Natural killer cell (primary cell): ENCODE measurements around the gene BRPF3. TPM values are rescaled to one million over a fixed set of nuclear protein-coding genes. Genes with fewer than 3 reads are reported as not detected.

Source experiments
- ATAC-seq, 3 donors: fragments of 150-1000 bp in 2 of 3; fragments of 200-7000 bp in 1 of 3; cut with Tn5 transposase; 1 replicate in 1 of 3; 2 replicates in 2 of 3; pipeline ENCODE4 v1.10.0; 2021; ENCODE audit warnings: mild to moderate bottlenecking in 2 of 3, moderate library complexity in 2 of 3
- DNase-seq, 2 donors: peaks; one replicate each; pipeline versions ENCODE4 v3.0.0 to v3.0.0-alpha.2; 2013 to 2021; ENCODE audit warnings: mixed read lengths in 1 of 2
- H3K27ac ChIP-seq: one replicate; pipeline ENCODE4 v1.5.1; 2013; ENCODE audit warnings: mild to moderate bottlenecking, low read length
- H3K27me3 ChIP-seq: one replicate; pipeline ENCODE4 v1.6.1; 2013; ENCODE audit warnings: low read length; ENCODE audit not compliant: control insufficient read depth, insufficient read depth
- H3K36me3 ChIP-seq: one replicate; pipeline ENCODE4 v1.6.1; 2013; ENCODE audit warnings: low read length; ENCODE audit not compliant: control insufficient read depth, insufficient read depth
- H3K4me1 ChIP-seq: one replicate; pipeline ENCODE4 v1.6.1; 2013; ENCODE audit warnings: low read length; ENCODE audit not compliant: control insufficient read depth, insufficient read depth
- H3K4me3 ChIP-seq: one replicate; pipeline ENCODE4 v1.5.1; 2013; ENCODE audit warnings: low read length
- H3K9me3 ChIP-seq: one replicate; pipeline ENCODE4 v1.6.1; 2013; ENCODE audit warnings: low read length; ENCODE audit not compliant: control insufficient read depth, insufficient read depth
- H3K27ac Mint-ChIP-seq, 2 donors: one replicate each; pipeline ENCODE4 v1.8.0; 2022; ENCODE audit warnings: mild to moderate bottlenecking in 2 of 2, mixed read lengths in 2 of 2, moderate library complexity in 1 of 2
- H3K27me3 Mint-ChIP-seq, 2 donors: one replicate each; pipeline ENCODE4 v1.8.0; 2022; ENCODE audit warnings: low read depth in 2 of 2, mixed read lengths in 2 of 2
- H3K36me3 Mint-ChIP-seq: one replicate; pipeline ENCODE4 v1.8.0; 2022; ENCODE audit warnings: mixed read lengths
- H3K4me1 Mint-ChIP-seq, 2 donors: one replicate each; pipeline ENCODE4 v1.8.0; 2022; ENCODE audit warnings: mixed read lengths in 2 of 2
- H3K4me3 Mint-ChIP-seq: one replicate; pipeline ENCODE4 v1.8.0; 2022; ENCODE audit warnings: mild to moderate bottlenecking, moderate library complexity, mixed read lengths
- H3K9me3 Mint-ChIP-seq, 2 donors: one replicate each; pipeline ENCODE4 v1.8.0; 2022; ENCODE audit warnings: mixed read lengths in 2 of 2
- CTCF ChIP-seq: fragments of 200-600 bp; IDR thresholded peaks from one replicate; pipeline ENCODE4 v1.8.0; 2022; ENCODE audit warnings: antibody characterized with exemption
- WGBS: methylation state at CpG from one replicate; pipeline ENCODE4 v1.1.7; 2013; ENCODE audit warnings: missing lambda C conversion rate; ENCODE audit not compliant: insufficient coverage; 5-methylcytosine and 5-hydroxymethylcytosine counted together
- intact Hi-C: fragments of 100-400 bp; cut with micrococcal nuclease; formaldehyde crosslinking; loops from one replicate; pipeline ENCODE4 v1.14.2; 2022
- total RNA-seq, 4 donors: library from RNA; stranded (reverse); fragments of 120-200 nt in 1 of 4; gene quantifications; one replicate each; pipeline versions ENCODE4 v1.2.3 to v1.2.4, GENCODE V29; 2013 to 2022

Gene BRPF3
- total RNA-seq, 3 donors from 2014 or later (not counting 1 experiment from before 2014, with no cell fraction given), result 46.0 to 58.5 (median 57.4) TPM

DNA sequence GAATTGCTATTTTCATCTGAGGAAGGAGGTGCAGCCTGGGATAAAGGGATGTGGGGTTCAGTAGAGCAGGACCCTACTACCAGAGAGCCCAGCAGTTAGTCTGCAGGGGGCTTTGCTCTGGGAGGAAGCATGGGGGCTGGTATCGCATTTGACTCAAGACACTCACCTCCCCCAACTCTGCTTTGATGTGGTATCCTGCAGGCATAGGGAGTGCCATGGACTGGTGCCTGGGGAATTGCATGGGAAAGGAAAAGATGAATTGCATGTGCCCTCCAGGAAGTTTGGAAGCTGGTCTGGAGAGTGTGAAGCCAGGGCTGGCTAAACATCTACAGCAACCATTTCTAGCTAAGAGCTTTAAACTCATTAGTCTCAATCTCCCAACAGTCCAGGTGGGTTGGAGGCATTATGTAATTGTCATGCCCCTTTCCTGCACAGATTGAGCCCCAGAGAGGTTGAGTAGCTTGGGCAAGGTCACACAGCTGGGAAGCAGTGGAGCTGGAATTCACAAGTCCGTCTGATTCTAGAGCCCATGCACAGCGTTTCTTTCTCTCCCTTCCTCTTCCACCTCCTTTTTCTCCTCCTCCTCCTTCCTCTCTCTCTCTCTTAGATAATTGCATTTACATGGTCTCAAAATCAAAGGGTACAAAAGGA, 47.1 kb downstream of the BRPF3 start:
- 83% methylated on average over 3 of the region's 3 CpGs for WGBS
- Mint-ChIP-seq H3K4me1 (peaks cover 15 to 18% of the 10 kb centered on the region in 2 donors), H3K36me3 (no peaks in the 10 kb centered on the region)

GRCh38 chr6:36244641-36245280, 48.2 kb downstream of the BRPF3 start:
- Histone ChIP-seq H3K27ac (no peak overlapping the region), H3K4me3 (no peak overlapping the region), H3K36me3 (no peaks in the 10 kb centered on the region), H3K27me3 (no peaks in the 10 kb centered on the region), H3K9me3 (no peaks in the 10 kb centered on the region), H3K4me1 (peaks cover 22% of the 10 kb centered on the region)
- Mint-ChIP-seq H3K4me1 (peaks cover 15 to 18% of the 10 kb centered on the region in 2 donors), H3K36me3 (no peaks in the 10 kb centered on the region), H3K4me3 (no peak overlapping the region), H3K9me3 (no peaks in the 10 kb centered on the region), H3K27me3 (peaks cover 0 to 12% of the 10 kb centered on the region in 2 donors), H3K27ac (no peak overlapping the region)
- ATAC-seq (no peak), DNase-seq (no peak)
- intact Hi-C loops, result no loop called here
- 86% methylated on average over 8 of the region's 8 CpGs for WGBS
- no peak for TF ChIP-seq CTCF

More for the DNA sequence above, 47.1 kb downstream of the BRPF3 start:
- Mint-ChIP-seq H3K27me3 (peaks cover 0 to 12% of the 10 kb centered on the region in 2 donors), H3K4me3 (no peak overlapping the region), H3K9me3 (no peaks in the 10 kb centered on the region), H3K27ac (no peak overlapping the region)
- Histone ChIP-seq H3K4me1 (peaks cover 22% of the 10 kb centered on the region), H3K9me3 (no peaks in the 10 kb centered on the region), H3K36me3 (no peaks in the 10 kb centered on the region), H3K27ac (no peak overlapping the region), H3K27me3 (no peaks in the 10 kb centered on the region), H3K4me3 (no peak overlapping the region)
- no peak for TF ChIP-seq CTCF
- no peak for ATAC-seq
- DNase-seq, result no peak
- intact Hi-C loops, result no loop called here

- intact Hi-C loops, result no loop called here
- WGBS, result 40% methylated on average over 8 of the region's 8 CpGs
- DNase-seq, result peak in 1 of 2 donors; percentile 7
These were observed 49.1 kb downstream of the BRPF3 start for GRCh38 chr6:36245572-36246061.

More at GRCh38 chr6:36245572-36246061, 49.1 kb downstream of the BRPF3 start:
- H3K4me1 ChIP-seq, result peaks cover 22% of the 10 kb centered on the region
- H3K4me1 Mint-ChIP-seq, result peaks cover 15 to 18% of the 10 kb centered on the region in 2 donors
- peak in 2 of 3 donors; percentile 39 to 44 for ATAC-seq
- no peaks in the 10 kb centered on the region for H3K9me3 Mint-ChIP-seq
- H3K27me3 ChIP-seq, result no peaks in the 10 kb centered on the region
- no peaks in the 10 kb centered on the region for H3K36me3 Mint-ChIP-seq
- peaks cover 0 to 12% of the 10 kb centered on the region in 2 donors for H3K27me3 Mint-ChIP-seq
- H3K36me3 ChIP-seq, result no peaks in the 10 kb centered on the region
- H3K27ac Mint-ChIP-seq, result no peak overlapping the region
- no peak overlapping the region for H3K4me3 Mint-ChIP-seq
- no peaks in the 10 kb centered on the region for H3K9me3 ChIP-seq
- no peak overlapping the region for H3K27ac ChIP-seq
- no peak overlapping the region for H3K4me3 ChIP-seq
- TF ChIP-seq CTCF, result no peak
